ENCODE measurements around the gene GALNT2.

The GALNT2 gene

DNA sequence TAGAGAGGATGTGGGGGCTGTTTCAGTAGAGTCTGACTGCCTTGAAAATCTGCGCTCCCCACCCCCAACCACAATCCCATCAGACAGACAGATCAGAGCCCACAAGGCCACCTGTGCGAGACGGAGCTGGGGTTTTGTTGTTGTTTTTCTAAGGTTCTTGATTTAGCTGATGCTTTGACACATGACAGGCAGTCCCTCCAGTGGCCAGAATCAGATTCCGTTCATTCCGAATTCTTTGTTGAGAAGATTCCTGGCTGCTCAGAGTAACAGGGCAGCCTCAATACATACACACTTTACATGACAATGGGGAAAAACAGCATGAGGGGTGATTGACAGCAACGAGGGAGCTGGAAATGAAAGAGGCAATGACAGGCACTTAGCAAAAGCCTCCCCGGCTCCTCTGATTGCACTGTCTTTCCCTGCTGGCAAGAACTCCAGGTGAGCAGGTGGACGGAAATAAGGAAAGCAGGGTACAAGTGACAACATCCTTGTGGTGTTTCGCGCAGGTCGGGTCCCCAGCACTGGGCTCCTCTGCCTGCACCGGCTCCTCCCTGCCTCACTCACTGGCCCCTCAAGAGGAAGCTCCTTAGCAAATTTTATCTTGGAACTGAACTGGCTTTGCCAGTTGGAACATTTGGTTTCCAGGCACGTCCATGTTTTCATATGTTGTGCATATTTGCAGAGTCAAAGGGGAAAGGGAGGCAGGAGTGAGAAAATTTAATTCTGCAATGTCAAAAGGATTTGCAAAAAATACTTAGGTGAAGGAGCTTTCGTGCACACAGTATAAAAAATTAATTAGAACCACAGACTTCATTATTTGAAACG lies 210.4 kb downstream of the GALNT2 start:
- Histone ChIP-seq H3K27ac (ENCODE audit: low read depth, low read length) (no peak overlapping the region), H3K9me3 (ENCODE audit: control insufficient read depth in 5 of 5, low read length in 5 of 5) (no peaks in the 10 kb centered on the region), H3K27me3 (ENCODE audit: control insufficient read depth in 5 of 5, insufficient read depth in 4 of 5, low read length in 5 of 5) (no peaks in the 10 kb centered on the region), H3K4me3 (ENCODE audit: low read depth in 1 of 5, low read length in 5 of 5) (no peak overlapping the region), H3K4me1 (ENCODE audit: control insufficient read depth in 5 of 5, insufficient read depth in 5 of 5, low read length in 5 of 5) (peaks cover 0 to 18% (median 0%) of the 10 kb centered on the region in 5 donors), H3K9ac (ENCODE audit: low read length in 5 of 5) (no peak overlapping the region), H3K36me3 (ENCODE audit: control insufficient read depth in 5 of 5, insufficient read depth in 5 of 5, low read length in 5 of 5) (peaks cover 15 to 68% (median 52%) of the 10 kb centered on the region in 5 donors)

DNA sequence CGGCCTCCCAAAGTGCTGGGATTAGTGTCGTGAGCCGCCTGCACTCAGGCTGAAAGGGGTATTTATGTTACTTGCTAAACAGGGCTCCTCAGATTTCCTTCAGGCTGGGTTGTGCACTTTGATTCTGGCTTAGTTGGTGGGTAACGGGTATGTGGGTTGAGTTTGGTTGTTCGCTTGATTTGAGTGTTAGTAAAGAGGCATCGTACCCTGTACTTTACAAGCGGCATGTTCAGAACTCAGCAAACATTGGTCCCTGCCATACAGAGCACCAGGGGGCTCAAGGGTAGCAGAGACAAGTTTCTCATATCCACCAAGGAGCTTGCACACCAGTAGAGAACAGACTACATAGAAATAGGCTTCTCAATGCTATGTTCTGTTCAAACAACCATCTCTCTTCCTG lies 211.3 kb downstream of the GALNT2 start:
- no peak overlapping the region for H3K27ac ChIP-seq (ENCODE audit: low read depth, low read length)
- H3K36me3 ChIP-seq (ENCODE audit: control insufficient read depth in 5 of 5, insufficient read depth in 5 of 5, low read length in 5 of 5) = peaks cover 15 to 67% (median 52%) of the 10 kb centered on the region in 5 donors
- no peak overlapping the region for H3K9ac ChIP-seq (ENCODE audit: low read length in 5 of 5)
- no peaks in the 10 kb centered on the region for H3K9me3 ChIP-seq (ENCODE audit: control insufficient read depth in 5 of 5, low read length in 5 of 5)
- no peaks in the 10 kb centered on the region for H3K27me3 ChIP-seq (ENCODE audit: control insufficient read depth in 5 of 5, insufficient read depth in 4 of 5, low read length in 5 of 5)
- peaks cover 0 to 19% (median 0%) of the 10 kb centered on the region in 5 donors for H3K4me1 ChIP-seq (ENCODE audit: control insufficient read depth in 5 of 5, insufficient read depth in 5 of 5, low read length in 5 of 5)
- no peak overlapping the region for H3K4me3 ChIP-seq (ENCODE audit: low read depth in 1 of 5, low read length in 5 of 5)

DNA sequence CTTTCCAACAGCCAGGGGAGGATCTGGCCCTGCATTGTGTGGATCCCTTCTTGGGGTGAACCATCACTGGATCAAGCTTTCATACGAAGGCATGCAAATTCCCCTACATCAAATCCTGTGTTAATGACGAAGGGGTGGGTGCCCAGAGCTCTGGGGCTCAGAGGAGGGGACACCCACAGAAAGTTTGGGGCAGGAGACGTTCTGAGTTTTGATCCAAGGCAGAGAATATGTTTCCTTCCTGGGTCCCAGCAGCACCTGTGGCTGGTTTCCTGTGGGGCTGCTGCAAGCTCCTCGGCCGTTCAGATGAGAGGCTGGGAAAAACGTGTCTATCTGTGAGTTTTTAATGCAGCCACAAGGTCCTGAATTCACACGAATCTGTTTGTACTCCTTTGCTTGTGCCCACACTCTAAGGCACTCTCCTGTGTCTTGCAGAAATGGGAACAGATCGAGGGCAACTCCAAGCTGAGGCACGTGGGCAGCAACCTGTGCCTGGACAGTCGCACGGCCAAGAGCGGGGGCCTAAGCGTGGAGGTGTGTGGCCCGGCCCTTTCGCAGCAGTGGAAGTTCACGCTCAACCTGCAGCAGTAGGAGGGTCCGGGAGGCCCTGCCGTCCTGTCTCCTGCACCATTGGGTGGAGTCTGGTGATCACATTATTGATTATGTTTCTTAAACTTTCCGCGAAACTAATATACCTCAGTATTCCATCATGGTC lies 212.0 kb downstream of the GALNT2 start:
- Histone ChIP-seq H3K9me3 (ENCODE audit: control insufficient read depth in 5 of 5, low read length in 5 of 5) (no peaks in the 10 kb centered on the region), H3K27ac (ENCODE audit: low read depth, low read length) (no peak overlapping the region), H3K4me3 (ENCODE audit: low read depth in 1 of 5, low read length in 5 of 5) (no peak overlapping the region), H3K4me1 (ENCODE audit: control insufficient read depth in 5 of 5, insufficient read depth in 5 of 5, low read length in 5 of 5) (peaks cover 0 to 17% (median 0%) of the 10 kb centered on the region in 5 donors), H3K9ac (ENCODE audit: low read length in 5 of 5) (no peak overlapping the region), H3K27me3 (ENCODE audit: control insufficient read depth in 5 of 5, insufficient read depth in 4 of 5, low read length in 5 of 5) (no peaks in the 10 kb centered on the region), H3K36me3 (ENCODE audit: control insufficient read depth in 5 of 5, insufficient read depth in 5 of 5, low read length in 5 of 5) (peaks cover 15 to 67% (median 52%) of the 10 kb centered on the region in 5 donors)

DNA sequence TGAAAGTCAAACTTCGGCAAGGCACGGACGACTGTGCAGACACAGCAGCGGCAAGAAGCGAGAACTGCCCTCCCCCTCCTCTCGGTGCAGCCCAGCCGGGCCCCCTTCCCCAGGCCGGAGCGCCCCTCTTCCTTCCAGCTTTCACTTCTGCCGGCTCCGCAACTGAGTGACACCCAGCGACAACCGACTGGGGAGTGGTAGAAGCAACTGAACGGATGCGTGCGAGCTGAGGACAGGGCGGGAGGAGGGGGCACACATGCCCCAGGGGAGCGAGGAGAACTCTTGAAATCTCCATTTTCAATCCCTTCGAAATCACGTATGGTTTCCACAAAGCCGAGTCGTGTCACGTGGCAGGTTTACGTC lies 212.5 kb downstream of the GALNT2 start:
- Histone ChIP-seq H3K9ac (ENCODE audit: low read length in 5 of 5) (no peak overlapping the region), H3K27ac (ENCODE audit: low read depth, low read length) (no peak overlapping the region)

DNA sequence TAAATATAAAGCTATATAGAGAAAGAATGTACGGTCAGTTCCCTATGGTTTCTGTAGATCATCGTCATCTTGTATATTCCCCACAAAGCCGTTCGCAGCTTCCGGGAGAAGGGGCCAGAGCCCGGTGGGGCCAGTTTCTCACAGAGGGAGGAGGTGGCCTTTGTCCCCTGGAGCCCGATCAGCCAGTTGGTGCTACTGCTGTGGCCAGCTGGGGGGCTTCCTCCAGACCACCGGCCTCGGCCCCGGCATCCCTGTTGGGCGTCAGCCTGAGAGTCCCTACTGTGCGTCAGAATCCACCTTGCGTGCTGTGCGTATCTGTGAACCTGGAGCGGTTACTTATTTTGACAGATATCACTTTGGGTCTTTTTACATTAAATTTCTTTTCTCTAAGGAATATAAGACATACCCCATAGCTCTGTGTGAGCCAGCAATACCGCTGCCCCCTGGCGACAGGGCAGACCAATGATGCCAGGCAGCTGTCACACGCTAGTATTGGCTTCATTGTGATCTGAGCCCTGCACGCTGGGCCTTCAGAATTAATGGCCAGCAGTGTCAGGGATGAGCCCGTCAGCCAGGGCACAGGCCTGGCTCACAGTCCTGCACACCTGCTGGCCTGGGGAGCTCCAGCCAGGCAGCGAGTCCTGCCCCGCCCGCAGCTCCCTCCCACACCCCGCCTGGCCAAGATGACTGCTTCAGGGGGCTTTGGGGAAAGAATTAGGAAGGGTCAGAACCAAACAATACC lies 213.2 kb downstream of the GALNT2 start:
- Histone ChIP-seq H3K27me3 (ENCODE audit: control insufficient read depth in 5 of 5, insufficient read depth in 4 of 5, low read length in 5 of 5) (no peaks in the 10 kb centered on the region), H3K36me3 (ENCODE audit: control insufficient read depth in 5 of 5, insufficient read depth in 5 of 5, low read length in 5 of 5) (peaks cover 9 to 56% (median 47%) of the 10 kb centered on the region in 5 donors)

More for the DNA sequence above, 212.5 kb downstream of the GALNT2 start:
- H3K9me3 ChIP-seq (ENCODE audit: control insufficient read depth in 5 of 5, low read length in 5 of 5) = no peaks in the 10 kb centered on the region
- H3K4me1 ChIP-seq (ENCODE audit: control insufficient read depth in 5 of 5, insufficient read depth in 5 of 5, low read length in 5 of 5) = peaks cover 0 to 14% (median 0%) of the 10 kb centered on the region in 5 donors
- H3K27me3 ChIP-seq (ENCODE audit: control insufficient read depth in 5 of 5, insufficient read depth in 4 of 5, low read length in 5 of 5) = no peaks in the 10 kb centered on the region
- H3K4me3 ChIP-seq (ENCODE audit: low read depth in 1 of 5, low read length in 5 of 5) = no peak overlapping the region
- peaks cover 15 to 63% (median 52%) of the 10 kb centered on the region in 5 donors for H3K36me3 ChIP-seq (ENCODE audit: control insufficient read depth in 5 of 5, insufficient read depth in 5 of 5, low read length in 5 of 5)

DNA sequence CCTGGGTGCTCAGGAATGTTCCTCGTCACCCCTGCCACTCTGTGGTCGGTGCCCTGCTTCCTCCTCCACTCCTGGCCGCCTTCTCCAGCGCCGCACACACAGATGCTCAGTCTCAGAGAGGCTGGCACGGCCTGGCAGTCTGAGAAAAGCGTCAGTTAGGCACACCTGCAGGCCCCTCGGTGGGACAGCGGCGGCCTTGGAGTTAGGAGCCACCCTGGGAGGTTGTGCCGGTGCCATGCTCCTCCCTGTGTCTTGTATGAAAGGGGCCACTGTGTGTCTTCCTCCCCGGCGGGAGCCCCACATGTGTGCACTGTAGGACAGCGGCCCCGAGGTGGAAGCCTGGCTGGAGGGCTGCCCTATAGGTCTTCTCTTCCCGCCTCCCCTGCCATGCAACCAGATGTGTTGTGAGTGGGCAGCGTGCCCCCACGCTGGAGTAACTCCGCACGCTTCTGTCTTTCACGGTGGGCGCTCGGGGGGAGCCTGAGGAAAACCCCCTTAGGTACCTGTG lies 213.9 kb downstream of the GALNT2 start:
- no peak overlapping the region for H3K9ac ChIP-seq (ENCODE audit: low read length in 5 of 5)
- peaks cover 3 to 52% (median 42%) of the 10 kb centered on the region in 5 donors for H3K36me3 ChIP-seq (ENCODE audit: control insufficient read depth in 5 of 5, insufficient read depth in 5 of 5, low read length in 5 of 5)
- H3K27ac ChIP-seq (ENCODE audit: low read depth, low read length) = no peak overlapping the region
- H3K9me3 ChIP-seq (ENCODE audit: control insufficient read depth in 5 of 5, low read length in 5 of 5) = no peaks in the 10 kb centered on the region
- no peak overlapping the region for H3K4me3 ChIP-seq (ENCODE audit: low read depth in 1 of 5, low read length in 5 of 5)
- H3K4me1 ChIP-seq (ENCODE audit: control insufficient read depth in 5 of 5, insufficient read depth in 5 of 5, low read length in 5 of 5) = peaks cover 0 to 14% (median 0%) of the 10 kb centered on the region in 5 donors
- H3K27me3 ChIP-seq (ENCODE audit: control insufficient read depth in 5 of 5, insufficient read depth in 4 of 5, low read length in 5 of 5) = no peaks in the 10 kb centered on the region

More for the DNA sequence above, 213.2 kb downstream of the GALNT2 start:
- Histone ChIP-seq H3K27ac (ENCODE audit: low read depth, low read length) (no peak overlapping the region), H3K9me3 (ENCODE audit: control insufficient read depth in 5 of 5, low read length in 5 of 5) (no peaks in the 10 kb centered on the region), H3K4me3 (ENCODE audit: low read depth in 1 of 5, low read length in 5 of 5) (no peak overlapping the region), H3K9ac (ENCODE audit: low read length in 5 of 5) (no peak overlapping the region), H3K4me1 (ENCODE audit: control insufficient read depth in 5 of 5, insufficient read depth in 5 of 5, low read length in 5 of 5) (peaks cover 0 to 14% (median 0%) of the 10 kb centered on the region in 5 donors)

DNA sequence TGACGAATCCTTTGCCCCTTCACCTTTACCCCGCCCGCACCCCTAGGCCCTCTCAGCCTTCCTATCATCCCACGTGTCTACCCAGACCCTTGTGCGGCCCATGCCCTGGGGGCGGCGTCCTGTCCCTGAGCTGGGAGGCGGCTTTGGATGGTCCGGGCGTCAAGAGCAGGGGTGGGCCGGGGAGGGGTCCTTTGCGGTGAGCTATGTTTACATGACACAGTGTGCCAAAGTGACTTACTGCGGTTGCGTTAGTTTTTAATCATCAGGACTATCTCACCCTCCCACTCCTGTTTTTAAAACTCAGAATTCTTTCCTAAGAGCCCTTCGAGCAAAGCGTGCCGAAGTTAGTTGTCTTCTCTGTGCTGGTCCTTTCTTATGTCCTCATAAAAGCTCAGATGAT lies 214.5 kb downstream of the GALNT2 start:
- no peaks in the 10 kb centered on the region for H3K27me3 ChIP-seq (ENCODE audit: control insufficient read depth in 5 of 5, insufficient read depth in 4 of 5, low read length in 5 of 5)
- no peak overlapping the region for H3K9ac ChIP-seq (ENCODE audit: low read length in 5 of 5)
- H3K27ac ChIP-seq (ENCODE audit: low read depth, low read length) = no peak overlapping the region
- H3K4me3 ChIP-seq (ENCODE audit: low read depth in 1 of 5, low read length in 5 of 5) = no peak overlapping the region
- peaks cover 0 to 14% (median 0%) of the 10 kb centered on the region in 5 donors for H3K4me1 ChIP-seq (ENCODE audit: control insufficient read depth in 5 of 5, insufficient read depth in 5 of 5, low read length in 5 of 5)
- H3K36me3 ChIP-seq (ENCODE audit: control insufficient read depth in 5 of 5, insufficient read depth in 5 of 5, low read length in 5 of 5) = peaks cover 0 to 46% (median 39%) of the 10 kb centered on the region in 5 donors
- no peaks in the 10 kb centered on the region for H3K9me3 ChIP-seq (ENCODE audit: control insufficient read depth in 5 of 5, low read length in 5 of 5)

DNA sequence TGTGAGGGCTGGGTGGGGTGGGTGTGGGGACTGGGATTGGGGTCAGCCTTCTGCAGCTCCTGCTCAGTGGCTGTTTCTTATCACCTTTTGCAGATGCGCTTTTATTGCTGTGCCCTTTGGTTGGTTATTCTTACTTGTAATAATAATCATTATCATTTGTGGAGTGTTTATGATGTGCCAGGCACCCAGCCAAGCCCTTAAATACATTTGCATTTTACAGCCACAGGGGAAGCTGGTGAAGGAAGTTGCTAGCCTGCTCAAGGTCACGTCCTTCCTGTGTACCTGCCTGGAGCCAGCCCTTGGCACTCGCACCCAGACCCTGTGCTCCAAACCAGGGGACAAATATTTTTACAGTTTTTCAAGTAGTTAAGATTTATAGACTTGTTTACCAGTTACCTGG lies 215.1 kb downstream of the GALNT2 start:
- Histone ChIP-seq H3K27me3 (ENCODE audit: control insufficient read depth in 5 of 5, insufficient read depth in 4 of 5, low read length in 5 of 5) (peaks cover 0 to 4% (median 0%) of the 10 kb centered on the region in 5 donors), H3K9ac (ENCODE audit: low read length in 5 of 5) (no peak overlapping the region), H3K27ac (ENCODE audit: low read depth, low read length) (no peak overlapping the region), H3K4me3 (ENCODE audit: low read depth in 1 of 5, low read length in 5 of 5) (no peak overlapping the region), H3K9me3 (ENCODE audit: control insufficient read depth in 5 of 5, low read length in 5 of 5) (no peaks in the 10 kb centered on the region), H3K4me1 (ENCODE audit: control insufficient read depth in 5 of 5, insufficient read depth in 5 of 5, low read length in 5 of 5) (peaks cover 0 to 14% (median 0%) of the 10 kb centered on the region in 5 donors), H3K36me3 (ENCODE audit: control insufficient read depth in 5 of 5, insufficient read depth in 5 of 5, low read length in 5 of 5) (peaks cover 0 to 40% (median 33%) of the 10 kb centered on the region in 5 donors)

DNA sequence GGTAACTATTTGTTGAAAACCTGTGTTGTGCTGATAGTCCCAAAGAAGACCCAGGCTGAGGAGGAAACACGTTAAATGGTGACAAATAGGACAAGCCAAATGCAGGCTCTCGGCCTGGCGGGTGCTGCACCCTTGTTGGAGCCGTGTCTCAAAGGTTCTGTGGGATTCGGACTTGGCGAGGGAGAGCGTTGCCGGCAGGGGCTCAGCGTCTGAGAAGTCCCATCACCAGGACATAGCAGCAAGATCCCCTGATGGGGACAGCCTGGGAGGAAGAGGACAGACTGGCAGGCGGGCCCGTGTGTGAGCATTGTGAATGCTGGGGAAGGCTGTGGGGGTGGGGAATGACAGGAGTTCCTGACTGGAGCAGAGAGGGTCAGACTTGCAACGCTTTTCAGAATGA lies 216.6 kb downstream of the GALNT2 start:
- H3K27ac ChIP-seq (ENCODE audit: low read depth, low read length) = no peak overlapping the region
- H3K9me3 ChIP-seq (ENCODE audit: control insufficient read depth in 5 of 5, low read length in 5 of 5) = no peaks in the 10 kb centered on the region
- H3K4me1 ChIP-seq (ENCODE audit: control insufficient read depth in 5 of 5, insufficient read depth in 5 of 5, low read length in 5 of 5) = peaks cover 0 to 14% (median 0%) of the 10 kb centered on the region in 5 donors
- H3K27me3 ChIP-seq (ENCODE audit: control insufficient read depth in 5 of 5, insufficient read depth in 4 of 5, low read length in 5 of 5) = peaks cover 2 to 19% (median 8%) of the 10 kb centered on the region in 5 donors
- H3K9ac ChIP-seq (ENCODE audit: low read length in 5 of 5) = no peak overlapping the region
- peaks cover 0 to 28% (median 24%) of the 10 kb centered on the region in 5 donors for H3K36me3 ChIP-seq (ENCODE audit: control insufficient read depth in 5 of 5, insufficient read depth in 5 of 5, low read length in 5 of 5)
- H3K4me3 ChIP-seq (ENCODE audit: low read depth in 1 of 5, low read length in 5 of 5) = no peak overlapping the region

All from subcutaneous abdominal adipose tissue (tissue), 5 donors.